Vagina (tissue), 2 donors: Measurements from ENCODE around the gene XPC.

ENCODE experiments used
- CTCF ChIP-seq, 3 experiments: fragments of 450-650 bp in 2 of 3; fragments of 200-600 bp in 1 of 3; sonication (generic) in 1 of 3; IDR thresholded peaks; one replicate each; pipeline ENCODE4 v1.5.1; 2017 to 2019; ENCODE audit warnings: antibody characterized with exemption in 3 of 3, mild to moderate bottlenecking in 2 of 3, moderate library complexity in 2 of 3
- POLR2A ChIP-seq, 2 donors: fragments of 450-650 bp; IDR thresholded peaks; one replicate each; pipeline ENCODE4 v1.6.1; 2017; ENCODE audit warnings: antibody characterized with exemption in 2 of 2, mild to moderate bottlenecking in 2 of 2, moderate library complexity in 2 of 2
- POLR2AphosphoS5 ChIP-seq, 2 donors: sonication (generic); formaldehyde crosslinking; IDR thresholded peaks; one replicate each; pipeline ENCODE4 v1.9.0; 2017; ENCODE audit warnings: antibody characterized with exemption in 2 of 2, mild to moderate bottlenecking in 2 of 2, low read depth in 1 of 2; ENCODE audit not compliant: insufficient read depth in 1 of 2

DNA sequence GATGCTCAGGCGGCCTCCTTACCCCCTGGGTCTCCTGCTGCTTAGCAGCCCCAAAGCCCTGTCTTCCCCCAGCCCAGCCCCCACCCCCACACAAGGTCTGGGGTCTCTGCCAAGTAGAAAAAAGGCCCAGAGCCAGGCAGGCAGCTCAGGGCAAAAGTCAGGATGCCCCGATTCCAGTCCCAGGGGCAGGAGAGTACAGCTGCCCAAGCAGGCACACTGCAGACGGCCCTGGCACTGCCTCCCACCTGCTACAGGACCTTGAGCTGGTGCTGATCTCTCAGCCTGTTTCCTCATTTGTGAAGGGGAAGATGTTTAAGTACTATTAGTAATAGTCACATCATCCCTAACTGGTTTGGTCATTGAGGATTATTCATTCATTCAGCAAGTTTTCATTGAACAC, 41.0 kb downstream of the XPC start:
- TF ChIP-seq CTCF (IDR thresholded peaks at IDR 0.05), result no peak
- no peak for TF ChIP-seq POLR2A (IDR thresholded peaks at IDR 0.05)
- no peak for TF ChIP-seq POLR2AphosphoS5 (IDR thresholded peaks at IDR 0.05; ENCODE audit: insufficient read depth in 1 of 2, low read depth in 1 of 2)
